HCT116 (cell line): ENCODE results near the gene TMEM181. TPM values are rescaled to one million over a fixed set of nuclear protein-coding genes. Genes with fewer than 3 reads are reported as not detected.

ENCODE experiments used
- ATAC-seq: fragments of 200-7000 bp; cut with Tn5 transposase; 2 replicates; pipeline ENCODE4 v1.9.1; 2020; ENCODE audit warnings: mild to moderate bottlenecking, moderate library complexity
- BruUV-seq: library from RNA; stranded (reverse); fragments of 400-500 nt; replicated peaks from 2 replicates; lab custom pipeline; 2021; lab: Mats Ljungman, UMichigan
- CTCF ChIA-PET: fragments of 300-600 bp; sonication (Branson Sonifier 250); formaldehyde crosslinking; loops from one replicate; lab custom pipeline; 2021; ENCODE audit warnings: antibody characterized with exemption; lab: Charles Lee
- POLR2A ChIA-PET: fragments of 300-600, 350-600 bp; sonication (Branson Sonifier 250); formaldehyde crosslinking; loops from one replicate; lab custom pipeline; 2021; ENCODE audit warnings: antibody characterized with exemption; lab: Charles Lee
- RAD21 ChIA-PET, 2 experiments: fragments of 300-600 bp; sonication (Branson Sonifier 250); formaldehyde crosslinking; loops; one replicate each; lab custom pipeline; 2023; ENCODE audit warnings: low total read pairs in 2 of 2; ENCODE audit not compliant: uncharacterized antibody in 2 of 2, unreplicated experiment in 2 of 2, low non-redundant PET in 1 of 2; lab: Charles Lee
- DNase-seq: peaks from one replicate; pipeline ENCODE4 v3.0.0-alpha.2; 2010; ENCODE audit warnings: low read depth, low spot score
- H2AFZ ChIP-seq: fragments of 200-600 bp; shearing (Covaris generic), sonication (generic); 2 replicates; pipeline ENCODE4 v1.6.1; 2017; ENCODE audit warnings: low read depth, mixed run types, mixed read lengths, antibody characterized with exemption, low read length; ENCODE audit not compliant: poor library complexity, severe bottlenecking
- H3K27ac ChIP-seq: 2 replicates; pipeline ENCODE4 v1.5.1; 2012; ENCODE audit warnings: low read depth, low read length
- H3K27me3 ChIP-seq: fragments of 200-600 bp; sonication (generic); 2 replicates; pipeline ENCODE4 v1.6.1; 2016; ENCODE audit warnings: mixed run types, low read length, mixed read lengths; ENCODE audit not compliant: insufficient read depth
- H3K36me3 ChIP-seq, 2 experiments: fragments of 200-500 bp in 1 of 2; fragments of 200-600 bp in 1 of 2; sonication (Bioruptor generic) in 1 of 2; sonication (generic) in 1 of 2; 2 replicates each; pipeline versions ENCODE4 v1.5.1 to v1.6.1; 2014 to 2016; ENCODE audit warnings: low read length in 2 of 2, inconsistent platforms in 1 of 2, mixed read lengths in 1 of 2, mixed run types in 1 of 2; ENCODE audit not compliant: insufficient read depth in 2 of 2, control insufficient read depth in 1 of 2
- H3K4me1 ChIP-seq, 2 experiments: fragments of 200-600 bp in 1 of 2; sonication (generic) in 1 of 2; 2 replicates each; pipeline versions ENCODE4 v1.5.1 to v1.6.1; 2012 to 2017; ENCODE audit warnings: low read length in 2 of 2, inconsistent platforms in 1 of 2, mild to moderate bottlenecking in 1 of 2, mixed read lengths in 1 of 2, mixed run types in 1 of 2, moderate library complexity in 1 of 2; ENCODE audit not compliant: insufficient read depth in 2 of 2, control insufficient read depth in 1 of 2
- H3K4me2 ChIP-seq: fragments of 200-600 bp; sonication (generic); 2 replicates; pipeline ENCODE4 v1.6.1; 2017; ENCODE audit warnings: mixed run types, low read length, mixed read lengths
- H3K4me3 ChIP-seq, 2 experiments: fragments of 200-600 bp in 1 of 2; sonication (generic) in 1 of 2; replicated peaks in 1 of 2; 2 replicates each; pipeline ENCODE4 v1.5.1; 2011 to 2016; ENCODE audit warnings: low read length in 2 of 2, control low read depth in 1 of 2, low read depth in 1 of 2, mild to moderate bottlenecking in 1 of 2, mixed read lengths in 1 of 2, mixed run types in 1 of 2
- H3K79me2 ChIP-seq: fragments of 200-600 bp; sonication (generic); 2 replicates; pipeline ENCODE4 v1.6.1; 2017; ENCODE audit warnings: mild to moderate bottlenecking, mixed run types, low read length, moderate library complexity, mixed read lengths; ENCODE audit not compliant: insufficient read depth
- H3K9ac ChIP-seq: fragments of 200-600 bp; sonication (generic); 2 replicates; pipeline ENCODE4 v1.6.1; 2016; ENCODE audit warnings: low read length, mixed read lengths
- H3K9me2 ChIP-seq: fragments of 200-600 bp; sonication (generic), shearing (Covaris generic); 2 replicates; pipeline ENCODE4 v1.6.1; 2017; ENCODE audit warnings: mixed run types, mild to moderate bottlenecking, moderate library complexity; ENCODE audit not compliant: insufficient read depth
- H3K9me3 ChIP-seq, 2 experiments: fragments of 200-500 bp in 1 of 2; fragments of 200-600 bp in 1 of 2; sonication (Bioruptor generic) in 1 of 2; sonication (generic) in 1 of 2; 2 replicates each; pipeline ENCODE4 v1.6.1; 2014 to 2017; ENCODE audit warnings: low read length in 2 of 2, mixed read lengths in 2 of 2, inconsistent platforms in 1 of 2, low read depth in 1 of 2, mild to moderate bottlenecking in 1 of 2, mixed run types in 1 of 2, moderate library complexity in 1 of 2; ENCODE audit not compliant: control insufficient read depth in 1 of 2, insufficient read depth in 1 of 2
- H4K20me1 ChIP-seq: fragments of 200-600 bp; sonication (generic), shearing (Covaris generic); 2 replicates; pipeline ENCODE4 v1.6.1; 2017; ENCODE audit warnings: mixed run types, mild to moderate bottlenecking, moderate library complexity; ENCODE audit not compliant: insufficient read depth
- ATF3 ChIP-seq: IDR thresholded peaks from 2 replicates; pipeline ENCODE4 v1.6.1; 2012
- CBX3 ChIP-seq: IDR thresholded peaks from 2 replicates; pipeline ENCODE4 v1.6.1; 2012; ENCODE audit warnings: low read depth
- CTCF ChIP-seq, 3 experiments: fragments of 200-600 bp in 1 of 3; sonication (generic) in 1 of 3; IDR thresholded peaks in 2 of 3; conservative IDR thresholded peaks in 1 of 3; 2 replicates each; pipeline ENCODE4 v1.5.1; 2012 to 2017; ENCODE audit warnings: low read depth in 2 of 3, low read length in 2 of 3, antibody characterized with exemption in 1 of 3, borderline replicate concordance in 1 of 3, control low read depth in 1 of 3, mild to moderate bottlenecking in 1 of 3, mixed read lengths in 1 of 3, mixed run types in 1 of 3, moderate library complexity in 1 of 3; ENCODE audit not compliant: insufficient read depth in 1 of 3
- EGR1 ChIP-seq: IDR thresholded peaks from 2 replicates; pipeline ENCODE4 v1.6.1; 2012; ENCODE audit warnings: low read depth
- ELF1 ChIP-seq: IDR thresholded peaks from 2 replicates; pipeline ENCODE4 v1.6.1; 2012; ENCODE audit warnings: low read depth, borderline replicate concordance
- EZH2 ChIP-seq: fragments of 200-600 bp; sonication (generic); IDR thresholded peaks from 2 replicates; pipeline ENCODE4 v1.6.1; 2017; ENCODE audit warnings: antibody characterized with exemption, mixed run types
- EZH2phosphoT487 ChIP-seq: fragments of 200-600 bp; IDR thresholded peaks from 2 replicates; pipeline ENCODE4 v1.6.1; 2018; ENCODE audit warnings: antibody characterized with exemption, borderline replicate concordance
- FOSL1 ChIP-seq: IDR thresholded peaks from 2 replicates; pipeline ENCODE4 v1.6.1; 2012; ENCODE audit warnings: low read depth
- JUND ChIP-seq: IDR thresholded peaks from 2 replicates; pipeline ENCODE4 v1.6.1; 2012
- MAX ChIP-seq: IDR thresholded peaks from 2 replicates; pipeline ENCODE4 v1.6.1; 2012
- POLR2A ChIP-seq: IDR thresholded peaks from 2 replicates; pipeline ENCODE4 v1.7.0; 2011; ENCODE audit warnings: borderline replicate concordance; ENCODE audit not compliant: insufficient read depth, insufficient read length; ENCODE audit errors: extremely low read depth
- POLR2AphosphoS5 ChIP-seq: IDR thresholded peaks from 2 replicates; pipeline ENCODE4 v1.6.1; 2011; ENCODE audit warnings: mild to moderate bottlenecking, low read depth, low read length, moderate library complexity
- RAD21 ChIP-seq: IDR thresholded peaks from 2 replicates; pipeline ENCODE4 v1.6.1; 2012; ENCODE audit warnings: low read depth, mild to moderate bottlenecking
- SIN3A ChIP-seq: IDR thresholded peaks from 2 replicates; pipeline ENCODE4 v1.6.1; 2012; ENCODE audit warnings: low read depth
- SP1 ChIP-seq: IDR thresholded peaks from 2 replicates; pipeline ENCODE4 v1.6.1; 2012; ENCODE audit warnings: low read depth
- SRF ChIP-seq: IDR thresholded peaks from 2 replicates; pipeline ENCODE4 v1.6.1; 2012; ENCODE audit warnings: low read depth
- TCF7L2 ChIP-seq: IDR thresholded peaks from 2 replicates; pipeline ENCODE4 v1.7.0; 2011; ENCODE audit warnings: borderline replicate concordance, inconsistent platforms; ENCODE audit not compliant: insufficient read depth, insufficient read length; ENCODE audit errors: extremely low read depth
- ZBTB33 ChIP-seq: IDR thresholded peaks from 2 replicates; pipeline ENCODE4 v1.6.1; 2011; ENCODE audit warnings: mild to moderate bottlenecking, low read length, moderate library complexity; ENCODE audit not compliant: insufficient replicate concordance; ENCODE audit errors: extremely low read depth
- ZFX ChIP-seq: fragments of 450-650 bp; IDR thresholded peaks from 2 replicates; pipeline ENCODE4 v1.6.1; 2017
- intact Hi-C: fragments of 100-400 bp; cut with micrococcal nuclease; formaldehyde crosslinking; loops from 2 replicates; pipeline ENCODE4 v1.10.0; 2022
- total RNA-seq: library from RNA; stranded (reverse); gene quantifications from one replicate; pipeline ENCODE4 v1.2.1, GENCODE V29; 2021; ENCODE audit not compliant: unreplicated experiment

Gene TMEM181
- total RNA-seq, 1 experiment from 2014 or later = 34.4 TPM

GRCh38 chr6:158529629-158530028, 30.3 kb upstream of the TMEM181 start:
- ATAC-seq (no peak), DNase-seq (no peak)
- Histone ChIP-seq H2AFZ (no peak overlapping the region), H3K9me2 (no peaks in the 10 kb centered on the region), H4K20me1 (no peaks in the 10 kb centered on the region), H3K4me2 (no peak overlapping the region), H3K9ac (no peak overlapping the region), H3K36me3 (no peaks in the 10 kb centered on the region), H3K4me1 (no peaks in the 10 kb centered on the region), H3K27me3 (no peaks in the 10 kb centered on the region), H3K27ac (no peak overlapping the region)
- BruUV-seq = no TSS peak
- CTCF ChIA-PET = no interaction called here
- POLR2A ChIA-PET = no interaction called here
- TF ChIP-seq ZBTB33 (no peak), POLR2AphosphoS5 (no peak), TCF7L2 (no peak), CBX3 (no peak), SP1 (no peak), RAD21 (no peak), CTCF (IDR thresholded peaks at IDR 0.05 in 2 of 3, conservative IDR thresholded peaks at IDR 0.05 in 1 of 3; ENCODE audit: borderline replicate concordance in 1 of 3, insufficient read depth in 1 of 3, low read depth in 2 of 3, low read length in 2 of 3) (no peak), ZFX (no peak), EZH2phosphoT487 (no peak), ATF3 (no peak), SRF (no peak), JUND (no peak), ELF1 (no peak), EGR1 (no peak), MAX (no peak), FOSL1 (no peak), SIN3A (no peak), EZH2 (no peak), POLR2A (no peak)
- TF ChIP-seq, all 23 proteins: peak for 0
- RAD21 ChIA-PET = interaction anchor here in 1 of 2 experiments (0.7 kb wide), 1 partner anchor 580 kb away, joined by 5 read pairs; no protein-coding TSS in a partner anchor
- Histone ChIP-seq H3K79me2 (no peaks in the 10 kb centered on the region), H3K4me3 (no peak overlapping the region), H3K9me3 (no peaks in the 10 kb centered on the region)
- intact Hi-C loops = no loop called here
